Measurements from ENCODE around the gene POPDC3. TPM values are rescaled to one million over a fixed set of nuclear protein-coding genes. Genes with fewer than 3 reads are reported as not detected.

Gene POPDC3
- total RNA-seq, 1 donor from 2014 or later, result 8.2 TPM

DNA sequence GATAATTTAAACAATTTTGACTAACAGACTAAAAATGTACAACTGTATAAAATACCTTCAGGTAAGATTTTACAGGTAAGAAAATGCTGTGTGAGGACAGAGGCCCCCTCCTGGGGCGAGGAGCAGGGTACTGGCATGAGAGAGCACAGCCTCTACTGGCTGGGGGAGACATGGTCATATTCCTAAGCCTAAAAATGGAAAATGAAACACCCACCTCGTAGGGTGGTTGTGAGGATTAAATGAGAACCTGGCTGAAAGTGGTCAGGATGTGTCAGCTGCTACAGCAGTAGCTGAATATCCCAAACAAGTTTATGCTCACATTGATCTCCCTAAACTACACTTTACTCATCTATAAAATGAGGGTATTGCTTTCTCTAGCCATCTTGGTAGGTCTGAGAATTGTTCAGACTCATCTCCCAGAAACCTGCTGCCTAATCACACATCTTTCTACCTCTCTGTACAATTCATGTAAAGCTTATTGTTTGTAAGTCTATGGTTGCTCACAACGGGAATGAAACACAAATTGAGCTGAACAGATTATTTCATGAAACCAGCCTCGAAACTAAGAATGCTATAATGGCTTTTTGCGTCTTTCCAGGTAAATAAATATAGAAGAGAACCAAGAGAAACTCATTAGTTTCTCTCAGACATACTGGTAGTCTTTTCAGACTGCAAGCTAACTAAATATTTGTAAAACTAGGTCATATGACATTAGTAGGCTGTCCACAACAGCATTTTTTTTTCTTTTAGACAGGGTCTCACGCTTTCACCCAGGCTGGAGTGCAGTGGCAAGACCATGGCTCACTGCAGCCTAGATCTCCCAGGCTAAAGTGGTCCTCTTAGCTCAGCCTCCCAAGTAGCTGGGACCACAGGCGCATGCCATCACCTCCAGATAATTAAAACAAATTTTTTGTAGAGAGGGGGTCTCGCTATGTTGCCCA is 69.6 kb downstream of the POPDC3 start:
- no peak for DNase-seq (ENCODE audit: low spot score)
- Histone ChIP-seq H3K9me3 (ENCODE audit: low read depth) (no peaks in the 10 kb centered on the region), H3K36me3 (no peaks in the 10 kb centered on the region), H3K27ac (no peak overlapping the region), H2AFZ (replicated peaks) (no peak overlapping the region), H3K4me1 (no peaks in the 10 kb centered on the region), H3K9ac (no peak overlapping the region), H3K4me2 (no peak overlapping the region), H3K79me2 (ENCODE audit: low read depth) (no peaks in the 10 kb centered on the region), H3F3A (ENCODE audit: low read depth) (no peaks in the 10 kb centered on the region), H3K4me3 (no peak overlapping the region), H4K20me1 (ENCODE audit: low read depth) (no peaks in the 10 kb centered on the region), H3K27me3 (no peaks in the 10 kb centered on the region)
- peaks cover 4% of the 10 kb centered on the region for H3K36me3 Mint-ChIP-seq
- no peaks in the 10 kb centered on the region for H3K27me3 Mint-ChIP-seq (ENCODE audit: insufficient read depth, low read depth)
- H3K27ac Mint-ChIP-seq, result no peak overlapping the region
- TF ChIP-seq EZH2phosphoT487 (IDR thresholded peaks at IDR 0.05) (no peak), EZH2 (IDR thresholded peaks at IDR 0.05) (no peak)
- TF ChIP-seq, protein P1, sequence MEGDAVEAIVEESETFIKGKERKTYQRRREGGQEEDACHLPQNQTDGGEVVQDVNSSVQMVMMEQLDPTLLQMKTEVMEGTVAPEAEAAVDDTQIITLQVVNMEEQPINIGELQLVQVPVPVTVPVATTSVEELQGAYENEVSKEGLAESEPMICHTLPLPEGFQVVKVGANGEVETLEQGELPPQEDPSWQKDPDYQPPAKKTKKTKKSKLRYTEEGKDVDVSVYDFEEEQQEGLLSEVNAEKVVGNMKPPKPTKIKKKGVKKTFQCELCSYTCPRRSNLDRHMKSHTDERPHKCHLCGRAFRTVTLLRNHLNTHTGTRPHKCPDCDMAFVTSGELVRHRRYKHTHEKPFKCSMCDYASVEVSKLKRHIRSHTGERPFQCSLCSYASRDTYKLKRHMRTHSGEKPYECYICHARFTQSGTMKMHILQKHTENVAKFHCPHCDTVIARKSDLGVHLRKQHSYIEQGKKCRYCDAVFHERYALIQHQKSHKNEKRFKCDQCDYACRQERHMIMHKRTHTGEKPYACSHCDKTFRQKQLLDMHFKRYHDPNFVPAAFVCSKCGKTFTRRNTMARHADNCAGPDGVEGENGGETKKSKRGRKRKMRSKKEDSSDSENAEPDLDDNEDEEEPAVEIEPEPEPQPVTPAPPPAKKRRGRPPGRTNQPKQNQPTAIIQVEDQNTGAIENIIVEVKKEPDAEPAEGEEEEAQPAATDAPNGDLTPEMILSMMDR (IDR thresholded peaks at IDR 0.05), result no peak
- H3K4me3 Mint-ChIP-seq, result no peak overlapping the region
- no peaks in the 10 kb centered on the region for H3K4me1 Mint-ChIP-seq
- no peaks in the 10 kb centered on the region for H3K9me3 Mint-ChIP-seq

DNA sequence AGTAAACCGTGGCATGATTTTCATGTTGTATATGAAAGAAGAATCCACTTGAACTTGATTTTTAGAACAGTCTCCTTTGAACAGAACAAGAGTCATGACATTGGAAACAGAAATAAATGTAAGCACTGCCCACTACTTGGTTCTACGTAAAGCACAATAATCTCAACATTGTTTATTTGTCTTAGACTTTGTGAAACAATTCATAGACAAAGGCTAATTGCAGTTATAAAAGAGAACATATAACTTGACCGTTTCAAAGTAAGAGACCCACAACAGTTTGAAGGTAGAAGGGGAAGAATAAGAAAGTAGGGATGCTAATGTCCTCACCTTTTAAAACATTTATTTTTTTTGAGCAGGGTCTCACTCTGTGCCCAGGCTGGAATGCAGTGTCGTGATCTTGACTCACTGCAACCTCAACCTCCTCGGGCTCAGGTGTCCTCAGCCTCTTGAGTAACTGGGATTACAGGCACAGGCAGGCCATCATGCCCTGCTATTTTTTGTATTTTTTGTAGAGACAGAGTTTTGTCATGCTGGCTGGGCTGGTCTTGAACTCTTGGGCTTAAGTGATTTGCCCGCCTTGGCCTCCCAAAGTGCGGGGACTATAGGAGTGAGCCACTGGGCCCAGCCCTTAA is 71.1 kb downstream of the POPDC3 start:
- no peaks in the 10 kb centered on the region for H3K9me3 Mint-ChIP-seq
- Histone ChIP-seq H3K36me3 (no peaks in the 10 kb centered on the region), H3K4me2 (no peak overlapping the region)

More for the DNA sequence above, 71.1 kb downstream of the POPDC3 start:
- no peaks in the 10 kb centered on the region for H3K4me1 ChIP-seq
- peaks cover 2% of the 10 kb centered on the region for H3K36me3 Mint-ChIP-seq
- no peak overlapping the region for H3K27ac ChIP-seq
- TF ChIP-seq EZH2phosphoT487 (IDR thresholded peaks at IDR 0.05) (no peak), EZH2 (IDR thresholded peaks at IDR 0.05) (no peak)
- TF ChIP-seq, protein P1 (IDR thresholded peaks at IDR 0.05), result no peak
- H3K27me3 ChIP-seq, result no peaks in the 10 kb centered on the region
- H2AFZ ChIP-seq (replicated peaks), result no peak overlapping the region
- no peaks in the 10 kb centered on the region for H3K4me1 Mint-ChIP-seq
- no peaks in the 10 kb centered on the region for H3K27me3 Mint-ChIP-seq (ENCODE audit: insufficient read depth, low read depth)
- H3K9ac ChIP-seq, result no peak overlapping the region
- no peak overlapping the region for H3K4me3 ChIP-seq
- no peaks in the 10 kb centered on the region for H3F3A ChIP-seq (ENCODE audit: low read depth)
- H3K9me3 ChIP-seq (ENCODE audit: low read depth), result no peaks in the 10 kb centered on the region
- H3K4me3 Mint-ChIP-seq, result no peak overlapping the region
- DNase-seq (ENCODE audit: low spot score), result no peak
- no peaks in the 10 kb centered on the region for H3K79me2 ChIP-seq (ENCODE audit: low read depth)
- H3K27ac Mint-ChIP-seq, result no peak overlapping the region
- no peaks in the 10 kb centered on the region for H4K20me1 ChIP-seq (ENCODE audit: low read depth)

Other genes starting within 250 kb of the POPDC3 start
- gene LIN28B, start 222.9 kb downstream of the POPDC3 start, total RNA-seq (ENCODE audit: low replicate concordance), result 105 and 165 TPM in 2 replicates
- gene PREP, start 223.1 kb upstream of the POPDC3 start, total RNA-seq (ENCODE audit: low replicate concordance), result 24.3 and 28.6 TPM in 2 replicates

Measured in neural progenitor cell (in vitro differentiated cells).